Measurements from ENCODE around the gene FAM83G. TPM values are rescaled to one million over a fixed set of nuclear protein-coding genes. Genes with fewer than 3 reads are reported as not detected.
A peak's percentile ranks its signal among the peaks of the same experiment; 100 is the strongest.

Gene FAM83G
- total RNA-seq, 3 donors from 2014 or later (not counting 1 experiment from before 2014, with no cell fraction given): 3.8 to 6.5 (median 4.3) TPM

GRCh38 chr17:18994631-18995030, 9.9 kb downstream of the FAM83G start:
- ATAC-seq (no peak), DNase-seq (no peak)
- TF ChIP-seq CTCF (IDR thresholded peaks at IDR 0.05): no peak
- Mint-ChIP-seq H3K4me3 (no peak overlapping the region), H3K9me3 (peaks cover 0 to 4% of the 10 kb centered on the region in 2 donors), H3K27me3 (ENCODE audit: low read depth in 2 of 2) (peaks cover 0 to 5% of the 10 kb centered on the region in 2 donors), H3K4me1 (peaks cover 21 to 25% of the 10 kb centered on the region in 2 donors), H3K27ac (no peak overlapping the region), H3K36me3 (no peaks in the 10 kb centered on the region)
- intact Hi-C loops (cut with micrococcal nuclease): no loop called here
- H3K27me3 ChIP-seq (ENCODE audit: control insufficient read depth, insufficient read depth, low read length): no peaks in the 10 kb centered on the region
- H3K9me3 ChIP-seq (ENCODE audit: control insufficient read depth, insufficient read depth, low read length): no peaks in the 10 kb centered on the region
- no peak overlapping the region for H3K27ac ChIP-seq (ENCODE audit: low read length)
- H3K4me1 ChIP-seq (ENCODE audit: control insufficient read depth, insufficient read depth, low read length): peaks cover 34% of the 10 kb centered on the region
- H3K36me3 ChIP-seq (ENCODE audit: control insufficient read depth, insufficient read depth, low read length): no peaks in the 10 kb centered on the region
- no peak overlapping the region for H3K4me3 ChIP-seq (ENCODE audit: low read length)
- 24% methylated on average over 1 of the region's 1 CpG for WGBS (ENCODE audit: insufficient coverage)

GRCh38 chr17:18993905-18994526, 10.5 kb downstream of the FAM83G start:
- Histone ChIP-seq H3K27me3 (ENCODE audit: control insufficient read depth, insufficient read depth, low read length) (no peaks in the 10 kb centered on the region), H3K4me3 (ENCODE audit: low read length) (no peak overlapping the region), H3K9me3 (ENCODE audit: control insufficient read depth, insufficient read depth, low read length) (no peaks in the 10 kb centered on the region), H3K4me1 (ENCODE audit: control insufficient read depth, insufficient read depth, low read length) (peaks cover 34% of the 10 kb centered on the region), H3K36me3 (ENCODE audit: control insufficient read depth, insufficient read depth, low read length) (no peaks in the 10 kb centered on the region), H3K27ac (ENCODE audit: low read length) (no peak overlapping the region)
- Mint-ChIP-seq H3K4me1 (peaks cover 21 to 25% of the 10 kb centered on the region in 2 donors), H3K27me3 (ENCODE audit: low read depth in 2 of 2) (peaks cover 0 to 5% of the 10 kb centered on the region in 2 donors), H3K9me3 (peaks cover 0 to 4% of the 10 kb centered on the region in 2 donors), H3K36me3 (no peaks in the 10 kb centered on the region), H3K4me3 (no peak overlapping the region), H3K27ac (no peak overlapping the region)
- 86% methylated on average over 16 of the region's 16 CpGs for WGBS (ENCODE audit: insufficient coverage)
- intact Hi-C loops (cut with micrococcal nuclease): no loop called here
- DNase-seq (no peak), ATAC-seq (no peak)
- no peak for TF ChIP-seq CTCF (IDR thresholded peaks at IDR 0.05)

- Mint-ChIP-seq H3K9me3 (peaks cover 0 to 4% of the 10 kb centered on the region in 2 donors), H3K4me1 (peaks cover 21 to 25% of the 10 kb centered on the region in 2 donors), H3K27ac (peak overlapping the region in 1 of 2 donors; percentile 76), H3K27me3 (ENCODE audit: low read depth in 2 of 2) (peaks cover 0 to 5% of the 10 kb centered on the region in 2 donors), H3K4me3 (peak overlapping the region; percentile 77), H3K36me3 (no peaks in the 10 kb centered on the region)
- Histone ChIP-seq H3K4me3 (ENCODE audit: low read length) (no peak overlapping the region), H3K27ac (ENCODE audit: low read length) (no peak overlapping the region), H3K36me3 (ENCODE audit: control insufficient read depth, insufficient read depth, low read length) (no peaks in the 10 kb centered on the region), H3K27me3 (ENCODE audit: control insufficient read depth, insufficient read depth, low read length) (no peaks in the 10 kb centered on the region), H3K9me3 (ENCODE audit: control insufficient read depth, insufficient read depth, low read length) (no peaks in the 10 kb centered on the region), H3K4me1 (ENCODE audit: control insufficient read depth, insufficient read depth, low read length) (peaks cover 40% of the 10 kb centered on the region)
- intact Hi-C loops (cut with micrococcal nuclease): no loop called here
- ATAC-seq (peak; percentile 47 to 83 (median 77)), DNase-seq (peak; percentile 27 to 74)
- TF ChIP-seq CTCF (IDR thresholded peaks at IDR 0.05): no peak
- WGBS (ENCODE audit: insufficient coverage): 23% methylated on average over 22 of the region's 22 CpGs
Measured at GRCh38 chr17:18992454-18993130, 12.0 kb downstream of the FAM83G start.

All from natural killer cell (primary cell).